Mesenchymal stem cell (in vitro differentiated cells and primary cell): ENCODE measurements around the gene COL6A3.
A peak's percentile ranks its signal among the peaks of the same experiment; 100 is the strongest.

Experiments
- DNase-seq: peaks from one replicate; pipeline ENCODE4 v3.0.0-alpha.2; 2013
- H2AFZ ChIP-seq: one replicate; pipeline ENCODE4 v1.6.1; 2013; ENCODE audit warnings: low read depth, mild to moderate bottlenecking, control low read depth, inconsistent platforms, low read length, moderate library complexity
- H2AK5ac ChIP-seq: 2 replicates; pipeline ENCODE4 v1.6.1; 2013; ENCODE audit warnings: low read length, moderate library complexity, mild to moderate bottlenecking, inconsistent platforms; ENCODE audit not compliant: severe bottlenecking
- H2BK120ac ChIP-seq: one replicate; pipeline ENCODE4 v1.6.1; 2013; ENCODE audit warnings: low read depth, mild to moderate bottlenecking, inconsistent platforms, low read length, moderate library complexity
- H2BK12ac ChIP-seq, 2 experiments: one replicate each; pipeline ENCODE4 v1.6.1; 2013; ENCODE audit warnings: inconsistent platforms in 2 of 2, low read length in 2 of 2, mild to moderate bottlenecking in 2 of 2, moderate library complexity in 2 of 2, control low read depth in 1 of 2
- H2BK15ac ChIP-seq: one replicate; pipeline ENCODE4 v1.6.1; 2013; ENCODE audit warnings: mild to moderate bottlenecking, low read depth, inconsistent platforms; ENCODE audit not compliant: poor library complexity, severe bottlenecking
- H2BK5ac ChIP-seq: 2 replicates; pipeline ENCODE4 v1.6.1; 2013; ENCODE audit warnings: low read depth, mild to moderate bottlenecking, low read length, control low read depth, inconsistent platforms; ENCODE audit not compliant: poor library complexity, severe bottlenecking
- H3K14ac ChIP-seq, 2 experiments: one replicate each; pipeline ENCODE4 v1.6.1; 2013; ENCODE audit warnings: inconsistent platforms in 2 of 2, low read length in 2 of 2, control low read depth in 1 of 2, mild to moderate bottlenecking in 1 of 2, moderate library complexity in 1 of 2
- H3K18ac ChIP-seq, 2 experiments: one replicate each; pipeline ENCODE4 v1.6.1; 2013; ENCODE audit warnings: inconsistent platforms in 2 of 2, low read length in 2 of 2, control low read depth in 1 of 2, low read depth in 1 of 2, mild to moderate bottlenecking in 1 of 2
- H3K23ac ChIP-seq, 2 experiments: one replicate each; pipeline ENCODE4 v1.6.1; 2013; ENCODE audit warnings: inconsistent platforms in 2 of 2, low read length in 2 of 2, mild to moderate bottlenecking in 2 of 2, moderate library complexity in 2 of 2, control low read depth in 1 of 2
- H3K27ac ChIP-seq: 2 replicates; pipeline ENCODE4 v1.5.1; 2013; ENCODE audit warnings: mild to moderate bottlenecking, moderate library complexity, low read length, control low read depth, inconsistent platforms; ENCODE audit not compliant: poor library complexity, severe bottlenecking
- H3K27me3 ChIP-seq, 2 experiments: 2 replicates each; pipeline versions ENCODE4 v1.6.1 to v1.7.0; 2013; ENCODE audit warnings: low read length in 2 of 2, mild to moderate bottlenecking in 2 of 2, moderate library complexity in 2 of 2, control low read depth in 1 of 2, inconsistent platforms in 1 of 2; ENCODE audit not compliant: control insufficient read depth in 1 of 2, insufficient read depth in 1 of 2
- H3K36me3 ChIP-seq, 2 experiments: 2 replicates each; pipeline versions ENCODE4 v1.6.1 to v1.7.0; 2013; ENCODE audit warnings: low read length in 2 of 2, control low read depth in 1 of 2, inconsistent platforms in 1 of 2, low read depth in 1 of 2, mild to moderate bottlenecking in 1 of 2; ENCODE audit not compliant: insufficient read depth in 2 of 2, control insufficient read depth in 1 of 2
- H3K4ac ChIP-seq, 2 experiments: one replicate each; pipeline ENCODE4 v1.6.1; 2013; ENCODE audit warnings: inconsistent platforms in 2 of 2, low read length in 2 of 2, mild to moderate bottlenecking in 2 of 2, moderate library complexity in 2 of 2, control low read depth in 1 of 2, low read depth in 1 of 2
- H3K4me1 ChIP-seq: 2 replicates; pipeline ENCODE4 v1.6.1; 2013; ENCODE audit warnings: low read depth, low read length, control low read depth; ENCODE audit not compliant: control insufficient read depth, insufficient read depth
- H3K4me2 ChIP-seq: 2 replicates; pipeline ENCODE4 v1.6.1; 2013; ENCODE audit warnings: low read length, mild to moderate bottlenecking, inconsistent platforms; ENCODE audit not compliant: poor library complexity, severe bottlenecking
- H3K4me3 ChIP-seq, 2 experiments: 2 replicates each; pipeline versions ENCODE4 v1.5.1 to v1.7.0; 2013; ENCODE audit warnings: low read length in 2 of 2, mild to moderate bottlenecking in 2 of 2, control low read depth in 1 of 2, low read depth in 1 of 2; ENCODE audit not compliant: insufficient read depth in 1 of 2
- H3K79me1 ChIP-seq: replicated peaks from 2 replicates; pipeline ENCODE4 v1.6.1; 2013; ENCODE audit warnings: mild to moderate bottlenecking, control low read depth, low read length, inconsistent platforms; ENCODE audit not compliant: poor library complexity, severe bottlenecking
- H3K9ac ChIP-seq: 2 replicates; pipeline ENCODE4 v1.7.0; 2013; ENCODE audit warnings: mild to moderate bottlenecking, low read length, moderate library complexity
- H3K9me3 ChIP-seq: 2 replicates; pipeline ENCODE4 v1.7.0; 2013; ENCODE audit warnings: mild to moderate bottlenecking, low read length; ENCODE audit not compliant: control insufficient read depth
- H4K8ac ChIP-seq: one replicate; pipeline ENCODE4 v1.6.1; 2013; ENCODE audit warnings: inconsistent platforms, mild to moderate bottlenecking, low read length, moderate library complexity
- H4K91ac ChIP-seq: one replicate; pipeline ENCODE4 v1.6.1; 2013; ENCODE audit warnings: mild to moderate bottlenecking, low read length, inconsistent platforms
- WGBS: methylation state at CpG from one replicate; pipeline ENCODE4 v1.1.7; 2013; ENCODE audit warnings: mixed read lengths; 5-methylcytosine and 5-hydroxymethylcytosine counted together

COL6A3 gene

DNA sequence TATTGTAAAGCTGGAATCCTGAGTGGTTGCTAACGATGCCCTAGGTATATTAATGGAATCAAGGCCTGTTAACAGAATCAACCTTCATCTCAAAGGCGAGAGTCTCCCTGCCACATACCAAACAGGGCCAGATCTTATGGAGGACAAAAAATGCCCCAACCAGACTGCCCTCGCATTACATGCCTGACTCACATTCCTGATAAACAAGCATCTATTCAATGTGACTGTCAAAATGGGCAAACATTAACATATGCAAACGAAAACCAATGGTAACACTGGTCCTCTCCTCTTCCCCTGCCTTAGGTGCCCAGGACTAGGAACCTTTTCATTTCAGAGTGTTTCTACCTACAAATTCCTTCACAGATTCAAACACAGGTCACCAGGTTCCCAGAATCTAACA is 83.4 kb downstream of the COL6A3 start:
- DNase-seq = no peak
- H2BK12ac ChIP-seq = peak overlapping the region in 1 of 2 experiments; percentile 79

DNA sequence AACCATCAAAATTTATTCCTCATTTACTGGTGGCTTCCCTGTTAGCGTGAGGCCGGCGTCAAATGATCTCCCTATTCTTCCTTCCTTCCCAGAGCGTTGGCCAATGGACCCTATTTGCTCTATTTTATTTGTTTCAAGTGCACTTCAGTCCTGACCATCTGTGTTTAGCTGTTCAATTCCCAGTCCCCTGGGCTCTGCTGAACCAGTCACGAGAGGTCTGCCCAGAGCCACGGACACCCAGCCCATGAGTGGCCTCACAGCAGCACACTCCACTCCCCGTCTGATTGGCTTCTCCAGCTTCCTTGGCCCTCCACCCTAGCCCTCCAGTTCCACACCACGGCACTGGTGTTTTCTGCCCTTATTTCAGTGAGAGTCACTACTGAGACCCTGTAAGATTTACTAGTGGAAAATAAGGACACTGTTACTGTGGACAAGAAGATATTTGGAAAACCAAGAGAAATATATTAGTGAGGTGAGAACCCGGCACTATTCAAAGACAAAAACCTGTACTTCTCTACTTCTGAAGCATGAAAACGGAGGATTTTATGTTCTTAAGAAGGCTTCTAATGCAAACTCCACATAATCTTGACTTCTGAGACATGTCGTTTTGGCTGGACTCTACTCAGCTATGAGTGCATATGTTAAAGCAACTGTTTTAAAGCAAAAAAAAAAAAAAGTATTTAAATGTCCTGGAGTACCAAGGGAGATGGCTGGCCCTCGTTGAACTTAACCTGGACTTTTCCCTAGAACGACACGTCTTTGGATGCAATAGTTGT is 86.6 kb downstream of the COL6A3 start:
- H2BK5ac ChIP-seq = no peak overlapping the region
- H3K27ac ChIP-seq = no peak overlapping the region
- H3K14ac ChIP-seq = peak overlapping the region in 1 of 2 experiments; percentile 85
- peak overlapping the region; percentile 74 for H4K8ac ChIP-seq
- H3K4me3 ChIP-seq = no peak overlapping the region
- peaks cover 8% of the 10 kb centered on the region for H3K4me1 ChIP-seq
- H2BK15ac ChIP-seq = no peak overlapping the region
- H3K9me3 ChIP-seq = no peaks in the 10 kb centered on the region
- peaks cover 0 to 99% of the 10 kb centered on the region in 2 experiments for H3K36me3 ChIP-seq
- peak overlapping the region; percentile 82 to 94 for H3K4ac ChIP-seq
- H3K79me1 ChIP-seq = no peaks in the 10 kb centered on the region
- H2AFZ ChIP-seq = no peak overlapping the region
- H3K27me3 ChIP-seq = no peaks in the 10 kb centered on the region
- peak overlapping the region; percentile 68 for H3K9ac ChIP-seq
- H3K23ac ChIP-seq = peak overlapping the region in 1 of 2 experiments; percentile 68
- 85% methylated on average over 11 of the region's 14 CpGs for WGBS
- peak; percentile 43 for DNase-seq
- H4K91ac ChIP-seq = peak overlapping the region; percentile 98
- peak overlapping the region; percentile 99 for H2BK12ac ChIP-seq
- peak overlapping the region; percentile 76 for H2BK120ac ChIP-seq
- no peak overlapping the region for H3K4me2 ChIP-seq
- no peak overlapping the region for H2AK5ac ChIP-seq
- H3K18ac ChIP-seq = peak overlapping the region; percentile 74 to 90

More for the DNA sequence above, 83.4 kb downstream of the COL6A3 start:
- WGBS = 73% methylated on average over 4 of the region's 4 CpGs
- H3K14ac ChIP-seq = no peak overlapping the region
- H2BK5ac ChIP-seq = no peak overlapping the region
- H3K9me3 ChIP-seq = no peaks in the 10 kb centered on the region
- H3K79me1 ChIP-seq = no peaks in the 10 kb centered on the region
- no peak overlapping the region for H4K91ac ChIP-seq
- no peak overlapping the region for H2BK120ac ChIP-seq
- H3K4me1 ChIP-seq = peaks cover 1% of the 10 kb centered on the region
- H3K4ac ChIP-seq = no peak overlapping the region
- H3K9ac ChIP-seq = peak overlapping the region; percentile 43
- H4K8ac ChIP-seq = peak overlapping the region; percentile 57
- H3K27ac ChIP-seq = no peak overlapping the region
- no peak overlapping the region for H3K18ac ChIP-seq
- no peak overlapping the region for H2AK5ac ChIP-seq
- no peak overlapping the region for H3K23ac ChIP-seq
- H3K4me2 ChIP-seq = no peak overlapping the region
- peaks cover 0 to 99% of the 10 kb centered on the region in 2 experiments for H3K36me3 ChIP-seq
- H2AFZ ChIP-seq = no peak overlapping the region
- no peaks in the 10 kb centered on the region for H3K27me3 ChIP-seq
- H3K4me3 ChIP-seq = no peak overlapping the region
- H2BK15ac ChIP-seq = no peak overlapping the region

DNA sequence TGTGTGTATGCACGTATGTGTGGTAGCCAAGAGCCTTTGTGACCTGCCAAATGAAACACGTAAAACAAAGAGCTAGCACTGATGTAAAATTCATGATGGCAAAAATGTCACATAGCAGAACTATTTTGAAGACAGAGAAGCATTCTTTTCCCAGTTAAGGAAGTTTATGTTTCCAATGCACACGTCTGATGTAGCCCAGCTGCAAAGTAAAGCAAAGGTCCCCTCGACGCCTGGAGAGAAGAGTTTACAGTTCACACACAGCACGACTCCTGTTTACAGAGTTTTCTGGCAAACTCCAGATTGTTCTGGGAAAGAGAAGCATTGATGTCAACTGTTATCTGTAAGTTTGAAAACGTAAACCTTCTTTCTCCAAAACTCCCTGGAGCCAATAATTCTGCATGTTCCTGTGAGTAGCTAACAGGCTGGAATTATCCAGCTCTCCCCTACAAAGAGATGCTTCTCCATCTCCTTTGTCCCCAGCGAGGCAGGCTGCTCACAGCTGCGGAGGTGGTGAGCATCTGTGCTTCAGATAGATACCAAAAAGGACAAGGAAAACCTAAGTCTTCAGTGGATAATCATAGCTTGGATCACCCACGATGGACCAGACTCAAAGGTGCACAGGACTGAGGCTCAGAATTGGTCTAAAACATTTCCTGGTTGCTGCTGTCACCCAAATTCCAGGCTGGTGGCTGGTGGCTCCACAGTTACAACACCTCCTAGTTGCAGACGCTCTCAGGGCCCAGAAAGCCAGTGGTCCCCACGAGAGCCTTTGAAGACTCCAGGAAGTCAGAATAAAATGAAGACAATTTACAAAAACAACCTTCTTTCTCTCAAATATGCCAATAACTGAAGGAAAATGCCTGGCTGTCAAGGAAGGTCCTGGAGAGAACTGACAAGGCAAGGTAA is 87.4 kb downstream of the COL6A3 start:
- H3K14ac ChIP-seq = no peak overlapping the region
- H3K9ac ChIP-seq = peak overlapping the region; percentile 68
- H3K27ac ChIP-seq = no peak overlapping the region
- H2BK5ac ChIP-seq = no peak overlapping the region
- H2BK15ac ChIP-seq = no peak overlapping the region
- no peaks in the 10 kb centered on the region for H3K79me1 ChIP-seq
- peak overlapping the region; percentile 82 to 94 for H3K4ac ChIP-seq
- H3K9me3 ChIP-seq = no peaks in the 10 kb centered on the region
- DNase-seq = peak; percentile 85
- peaks cover 8% of the 10 kb centered on the region for H3K4me1 ChIP-seq
- H3K27me3 ChIP-seq = no peaks in the 10 kb centered on the region
- H2AK5ac ChIP-seq = no peak overlapping the region
- peak overlapping the region; percentile 76 for H2BK120ac ChIP-seq
- no peak overlapping the region for H3K23ac ChIP-seq
- H3K4me3 ChIP-seq = no peak overlapping the region
- peak overlapping the region; percentile 98 for H4K91ac ChIP-seq
- peak overlapping the region; percentile 86 for H4K8ac ChIP-seq
- H2AFZ ChIP-seq = no peak overlapping the region
- peaks cover 0 to 100% of the 10 kb centered on the region in 2 experiments for H3K36me3 ChIP-seq
- H3K4me2 ChIP-seq = no peak overlapping the region
- peak overlapping the region; percentile 95 to 99 for H2BK12ac ChIP-seq
- H3K18ac ChIP-seq = peak overlapping the region; percentile 74 to 90
- 55% methylated on average over 11 of the region's 12 CpGs for WGBS

DNA sequence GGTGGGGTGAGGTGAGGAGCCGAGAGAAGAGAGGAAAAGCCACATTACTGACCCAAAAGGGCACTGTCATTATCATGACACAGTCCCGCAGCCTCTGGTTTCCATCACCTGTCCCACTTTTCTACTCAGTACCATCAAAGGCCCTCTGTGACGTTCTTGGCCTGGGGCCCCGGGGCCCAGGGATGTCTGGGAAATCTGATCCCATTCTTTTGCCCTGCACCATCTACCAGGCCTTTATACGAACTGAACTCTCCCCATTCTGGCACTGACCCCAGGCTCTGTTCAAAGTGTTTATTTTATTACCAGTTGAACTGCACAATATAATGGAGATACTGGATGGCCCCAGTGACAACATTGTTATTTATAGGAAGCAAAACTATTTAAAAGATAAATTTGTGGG is 89.1 kb downstream of the COL6A3 start:
- WGBS = 11% methylated on average over 4 of the region's 5 CpGs
- Histone ChIP-seq H3K14ac (no peak overlapping the region), H2BK12ac (peak overlapping the region; percentile 65 to 80), H3K4ac (peak overlapping the region; percentile 20 to 88), H3K27ac (peak overlapping the region; percentile 29), H2BK15ac (peak overlapping the region; percentile 60), H3K9ac (peak overlapping the region; percentile 68), H2BK5ac (no peak overlapping the region), H2BK120ac (peak overlapping the region; percentile 85), H3K4me3 (no peak overlapping the region), H3K9me3 (no peaks in the 10 kb centered on the region), H3K4me2 (no peak overlapping the region), H3K18ac (peak overlapping the region; percentile 83 to 92), H4K91ac (peak overlapping the region; percentile 94), H2AFZ (no peak overlapping the region), H3K27me3 (no peaks in the 10 kb centered on the region), H4K8ac (peak overlapping the region; percentile 81), H3K79me1 (no peaks in the 10 kb centered on the region), H3K23ac (no peak overlapping the region), H2AK5ac (peak overlapping the region; percentile 16), H3K36me3 (peaks cover 0 to 86% of the 10 kb centered on the region in 2 experiments), H3K4me1 (peaks cover 7% of the 10 kb centered on the region)
- no peak for DNase-seq
